Measurements from ENCODE around the gene ADAMTS18.

ADAMTS18 gene

DNA sequence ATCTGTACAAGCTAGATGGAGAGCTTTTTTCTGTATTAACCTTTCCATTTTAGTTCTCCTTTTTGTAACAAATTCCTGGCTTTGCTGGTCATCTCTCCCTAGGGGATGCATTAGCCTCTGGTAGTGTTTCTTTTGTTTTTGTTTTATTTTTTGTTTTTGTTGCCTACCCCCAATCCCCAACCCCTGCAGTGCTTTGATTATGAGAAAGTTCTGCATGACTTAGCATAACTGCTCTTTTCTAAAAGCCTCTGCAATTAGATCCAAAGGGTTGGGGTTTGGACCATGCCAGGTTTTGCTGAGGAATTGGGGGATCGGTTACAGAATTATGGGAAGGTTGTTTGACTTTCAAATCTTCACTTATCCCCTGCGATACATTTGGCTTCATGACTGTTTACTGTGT is 98.2 kb downstream of the ADAMTS18 start (continued):
- TF ChIP-seq FEZF1 (tag by site-specific recombination; IDR thresholded peaks at IDR 0.05): peak; percentile 88
- TF ChIP-seq, protein P1, sequence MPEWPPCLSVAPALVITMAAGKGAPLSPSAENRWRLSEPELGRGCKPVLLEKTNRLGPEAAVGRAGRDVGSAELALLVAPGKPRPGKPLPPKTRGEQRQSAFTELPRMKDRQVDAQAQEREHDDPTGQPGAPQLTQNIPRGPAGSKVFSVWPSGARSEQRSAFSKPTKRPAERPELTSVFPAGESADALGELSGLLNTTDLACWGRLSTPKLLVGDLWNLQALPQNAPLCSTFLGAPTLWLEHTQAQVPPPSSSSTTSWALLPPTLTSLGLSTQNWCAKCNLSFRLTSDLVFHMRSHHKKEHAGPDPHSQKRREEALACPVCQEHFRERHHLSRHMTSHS (tag by site-specific recombination; IDR thresholded peaks at IDR 0.05): no peak
- TF ChIP-seq, protein P2, sequence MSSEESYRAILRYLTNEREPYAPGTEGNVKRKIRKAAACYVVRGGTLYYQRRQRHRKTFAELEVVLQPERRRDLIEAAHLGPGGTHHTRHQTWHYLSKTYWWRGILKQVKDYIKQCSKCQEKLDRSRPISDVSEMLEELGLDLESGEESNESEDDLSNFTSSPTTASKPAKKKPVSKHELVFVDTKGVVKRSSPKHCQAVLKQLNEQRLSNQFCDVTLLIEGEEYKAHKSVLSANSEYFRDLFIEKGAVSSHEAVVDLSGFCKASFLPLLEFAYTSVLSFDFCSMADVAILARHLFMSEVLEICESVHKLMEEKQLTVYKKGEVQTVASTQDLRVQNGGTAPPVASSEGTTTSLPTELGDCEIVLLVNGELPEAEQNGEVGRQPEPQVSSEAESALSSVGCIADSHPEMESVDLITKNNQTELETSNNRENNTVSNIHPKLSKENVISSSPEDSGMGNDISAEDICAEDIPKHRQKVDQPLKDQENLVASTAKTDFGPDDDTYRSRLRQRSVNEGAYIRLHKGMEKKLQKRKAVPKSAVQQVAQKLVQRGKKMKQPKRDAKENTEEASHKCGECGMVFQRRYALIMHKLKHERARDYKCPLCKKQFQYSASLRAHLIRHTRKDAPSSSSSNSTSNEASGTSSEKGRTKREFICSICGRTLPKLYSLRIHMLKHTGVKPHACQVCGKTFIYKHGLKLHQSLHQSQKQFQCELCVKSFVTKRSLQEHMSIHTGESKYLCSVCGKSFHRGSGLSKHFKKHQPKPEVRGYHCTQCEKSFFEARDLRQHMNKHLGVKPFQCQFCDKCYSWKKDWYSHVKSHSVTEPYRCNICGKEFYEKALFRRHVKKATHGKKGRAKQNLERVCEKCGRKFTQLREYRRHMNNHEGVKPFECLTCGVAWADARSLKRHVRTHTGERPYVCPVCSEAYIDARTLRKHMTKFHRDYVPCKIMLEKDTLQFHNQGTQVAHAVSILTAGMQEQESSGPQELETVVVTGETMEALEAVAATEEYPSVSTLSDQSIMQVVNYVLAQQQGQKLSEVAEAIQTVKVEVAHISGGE (tag by site-specific recombination; conservative IDR thresholded peaks at IDR 0.05; ENCODE audit: low read depth): no peak
- TF ChIP-seq MZF1 (tag by site-specific recombination; IDR thresholded peaks at IDR 0.05; ENCODE audit: borderline replicate concordance): peak; percentile 86; the same call in 1 of the 2 replicates
- TF ChIP-seq, protein P3, sequence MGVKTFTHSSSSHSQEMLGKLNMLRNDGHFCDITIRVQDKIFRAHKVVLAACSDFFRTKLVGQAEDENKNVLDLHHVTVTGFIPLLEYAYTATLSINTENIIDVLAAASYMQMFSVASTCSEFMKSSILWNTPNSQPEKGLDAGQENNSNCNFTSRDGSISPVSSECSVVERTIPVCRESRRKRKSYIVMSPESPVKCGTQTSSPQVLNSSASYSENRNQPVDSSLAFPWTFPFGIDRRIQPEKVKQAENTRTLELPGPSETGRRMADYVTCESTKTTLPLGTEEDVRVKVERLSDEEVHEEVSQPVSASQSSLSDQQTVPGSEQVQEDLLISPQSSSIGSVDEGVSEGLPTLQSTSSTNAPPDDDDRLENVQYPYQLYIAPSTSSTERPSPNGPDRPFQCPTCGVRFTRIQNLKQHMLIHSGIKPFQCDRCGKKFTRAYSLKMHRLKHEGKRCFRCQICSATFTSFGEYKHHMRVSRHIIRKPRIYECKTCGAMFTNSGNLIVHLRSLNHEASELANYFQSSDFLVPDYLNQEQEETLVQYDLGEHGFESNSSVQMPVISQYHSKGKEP (tag by site-specific recombination; IDR thresholded peaks at IDR 0.05): peak; percentile 98
- TF ChIP-seq ZNF121 (tag by site-specific recombination; IDR thresholded peaks at IDR 0.05): no peak
- TF ChIP-seq ZNF785 (tag by site-specific recombination; IDR thresholded peaks at IDR 0.05): no peak
- no peak for TF ChIP-seq ZNF2 (tag by site-specific recombination; IDR thresholded peaks at IDR 0.05)
- 0 out of 2 replicates have a peak, but pooled peaks have one; percentile 29 for TF ChIP-seq ZBTB8A (tag by site-specific recombination; IDR thresholded peaks at IDR 0.05)
- TF ChIP-seq TCF7L2 (IDR thresholded peaks at IDR 0.05; ENCODE audit: borderline replicate concordance, low read depth, low read length): peak; percentile 49; the same call in 1 of the 2 replicates
- no peak for TF ChIP-seq ZNF202 (tag by site-specific recombination; IDR thresholded peaks at IDR 0.05; ENCODE audit: borderline replicate concordance)
- TF ChIP-seq, protein P4, sequence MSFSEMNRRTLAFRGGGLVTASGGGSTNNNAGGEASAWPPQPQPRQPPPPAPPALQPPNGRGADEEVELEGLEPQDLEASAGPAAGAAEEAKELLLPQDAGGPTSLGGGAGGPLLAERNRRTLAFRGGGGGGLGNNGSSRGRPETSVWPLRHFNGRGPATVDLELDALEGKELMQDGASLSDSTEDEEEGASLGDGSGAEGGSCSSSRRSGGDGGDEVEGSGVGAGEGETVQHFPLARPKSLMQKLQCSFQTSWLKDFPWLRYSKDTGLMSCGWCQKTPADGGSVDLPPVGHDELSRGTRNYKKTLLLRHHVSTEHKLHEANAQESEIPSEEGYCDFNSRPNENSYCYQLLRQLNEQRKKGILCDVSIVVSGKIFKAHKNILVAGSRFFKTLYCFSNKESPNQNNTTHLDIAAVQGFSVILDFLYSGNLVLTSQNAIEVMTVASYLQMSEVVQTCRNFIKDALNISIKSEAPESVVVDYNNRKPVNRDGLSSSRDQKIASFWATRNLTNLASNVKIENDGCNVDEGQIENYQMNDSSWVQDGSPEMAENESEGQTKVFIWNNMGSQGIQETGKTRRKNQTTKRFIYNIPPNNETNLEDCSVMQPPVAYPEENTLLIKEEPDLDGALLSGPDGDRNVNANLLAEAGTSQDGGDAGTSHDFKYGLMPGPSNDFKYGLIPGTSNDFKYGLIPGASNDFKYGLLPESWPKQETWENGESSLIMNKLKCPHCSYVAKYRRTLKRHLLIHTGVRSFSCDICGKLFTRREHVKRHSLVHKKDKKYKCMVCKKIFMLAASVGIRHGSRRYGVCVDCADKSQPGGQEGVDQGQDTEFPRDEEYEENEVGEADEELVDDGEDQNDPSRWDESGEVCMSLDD (tag by site-specific recombination; IDR thresholded peaks at IDR 0.05): no peak
- TF ChIP-seq ZIC2 (tag by site-specific recombination; IDR thresholded peaks at IDR 0.05): peak; percentile 37; the same call in 1 of the 2 replicates
- TF ChIP-seq ZNF521 (tag by site-specific recombination; IDR thresholded peaks at IDR 0.05): no peak
- TF ChIP-seq, protein P5, sequence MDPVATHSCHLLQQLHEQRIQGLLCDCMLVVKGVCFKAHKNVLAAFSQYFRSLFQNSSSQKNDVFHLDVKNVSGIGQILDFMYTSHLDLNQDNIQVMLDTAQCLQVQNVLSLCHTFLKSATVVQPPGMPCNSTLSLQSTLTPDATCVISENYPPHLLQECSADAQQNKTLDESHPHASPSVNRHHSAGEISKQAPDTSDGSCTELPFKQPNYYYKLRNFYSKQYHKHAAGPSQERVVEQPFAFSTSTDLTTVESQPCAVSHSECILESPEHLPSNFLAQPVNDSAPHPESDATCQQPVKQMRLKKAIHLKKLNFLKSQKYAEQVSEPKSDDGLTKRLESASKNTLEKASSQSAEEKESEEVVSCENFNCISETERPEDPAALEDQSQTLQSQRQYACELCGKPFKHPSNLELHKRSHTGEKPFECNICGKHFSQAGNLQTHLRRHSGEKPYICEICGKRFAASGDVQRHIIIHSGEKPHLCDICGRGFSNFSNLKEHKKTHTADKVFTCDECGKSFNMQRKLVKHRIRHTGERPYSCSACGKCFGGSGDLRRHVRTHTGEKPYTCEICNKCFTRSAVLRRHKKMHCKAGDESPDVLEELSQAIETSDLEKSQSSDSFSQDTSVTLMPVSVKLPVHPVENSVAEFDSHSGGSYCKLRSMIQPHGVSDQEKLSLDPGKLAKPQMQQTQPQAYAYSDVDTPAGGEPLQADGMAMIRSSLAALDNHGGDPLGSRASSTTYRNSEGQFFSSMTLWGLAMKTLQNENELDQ (tag by site-specific recombination; IDR thresholded peaks at IDR 0.05; ENCODE audit: low read depth): no peak
- no peak for TF ChIP-seq SETDB1 (IDR thresholded peaks at IDR 0.05; ENCODE audit: insufficient read length, low read length)
- TF ChIP-seq ZFP69B (tag by site-specific recombination; IDR thresholded peaks at IDR 0.05): no peak
- TF ChIP-seq ZFP37 (tag by site-specific recombination; IDR thresholded peaks at IDR 0.05): no peak
- no peak for TF ChIP-seq ZNF501 (tag by site-specific recombination; IDR thresholded peaks at IDR 0.05)

Measured in HEK293 (cell line).